HCT116 (cell line): ENCODE data around the gene ARHGAP23. TPM values are rescaled to one million over a fixed set of nuclear protein-coding genes. Genes with fewer than 3 reads are reported as not detected.

Source experiments
- ATAC-seq: fragments of 200-7000 bp; cut with Tn5 transposase; 2 replicates; pipeline ENCODE4 v1.9.1; 2020; ENCODE audit warnings: mild to moderate bottlenecking, moderate library complexity
- BruUV-seq: library from RNA; stranded (reverse); fragments of 400-500 nt; replicated peaks from 2 replicates; lab custom pipeline; 2021; lab: Mats Ljungman, UMichigan
- CTCF ChIA-PET: fragments of 300-600 bp; sonication (Branson Sonifier 250); formaldehyde crosslinking; loops from one replicate; lab custom pipeline; 2021; ENCODE audit warnings: antibody characterized with exemption; lab: Charles Lee
- POLR2A ChIA-PET: fragments of 300-600, 350-600 bp; sonication (Branson Sonifier 250); formaldehyde crosslinking; loops from one replicate; lab custom pipeline; 2021; ENCODE audit warnings: antibody characterized with exemption; lab: Charles Lee
- RAD21 ChIA-PET, 2 experiments: fragments of 300-600 bp; sonication (Branson Sonifier 250); formaldehyde crosslinking; loops; one replicate each; lab custom pipeline; 2023; ENCODE audit warnings: low total read pairs in 2 of 2; ENCODE audit not compliant: uncharacterized antibody in 2 of 2, unreplicated experiment in 2 of 2, low non-redundant PET in 1 of 2; lab: Charles Lee
- DNase-seq: peaks from one replicate; pipeline ENCODE4 v3.0.0-alpha.2; 2010; ENCODE audit warnings: low read depth, low spot score
- H2AFZ ChIP-seq: fragments of 200-600 bp; shearing (Covaris generic), sonication (generic); 2 replicates; pipeline ENCODE4 v1.6.1; 2017; ENCODE audit warnings: low read depth, mixed run types, mixed read lengths, antibody characterized with exemption, low read length; ENCODE audit not compliant: poor library complexity, severe bottlenecking
- H3K27ac ChIP-seq: 2 replicates; pipeline ENCODE4 v1.5.1; 2012; ENCODE audit warnings: low read depth, low read length
- H3K27me3 ChIP-seq: fragments of 200-600 bp; sonication (generic); 2 replicates; pipeline ENCODE4 v1.6.1; 2016; ENCODE audit warnings: mixed run types, low read length, mixed read lengths; ENCODE audit not compliant: insufficient read depth
- H3K36me3 ChIP-seq, 2 experiments: fragments of 200-500 bp in 1 of 2; fragments of 200-600 bp in 1 of 2; sonication (Bioruptor generic) in 1 of 2; sonication (generic) in 1 of 2; 2 replicates each; pipeline versions ENCODE4 v1.5.1 to v1.6.1; 2014 to 2016; ENCODE audit warnings: low read length in 2 of 2, inconsistent platforms in 1 of 2, mixed read lengths in 1 of 2, mixed run types in 1 of 2; ENCODE audit not compliant: insufficient read depth in 2 of 2, control insufficient read depth in 1 of 2
- H3K4me1 ChIP-seq, 2 experiments: fragments of 200-600 bp in 1 of 2; sonication (generic) in 1 of 2; 2 replicates each; pipeline versions ENCODE4 v1.5.1 to v1.6.1; 2012 to 2017; ENCODE audit warnings: low read length in 2 of 2, inconsistent platforms in 1 of 2, mild to moderate bottlenecking in 1 of 2, mixed read lengths in 1 of 2, mixed run types in 1 of 2, moderate library complexity in 1 of 2; ENCODE audit not compliant: insufficient read depth in 2 of 2, control insufficient read depth in 1 of 2
- H3K4me2 ChIP-seq: fragments of 200-600 bp; sonication (generic); 2 replicates; pipeline ENCODE4 v1.6.1; 2017; ENCODE audit warnings: mixed run types, low read length, mixed read lengths
- H3K4me3 ChIP-seq, 2 experiments: fragments of 200-600 bp in 1 of 2; sonication (generic) in 1 of 2; replicated peaks in 1 of 2; 2 replicates each; pipeline ENCODE4 v1.5.1; 2011 to 2016; ENCODE audit warnings: low read length in 2 of 2, control low read depth in 1 of 2, low read depth in 1 of 2, mild to moderate bottlenecking in 1 of 2, mixed read lengths in 1 of 2, mixed run types in 1 of 2
- H3K79me2 ChIP-seq: fragments of 200-600 bp; sonication (generic); 2 replicates; pipeline ENCODE4 v1.6.1; 2017; ENCODE audit warnings: mild to moderate bottlenecking, mixed run types, low read length, moderate library complexity, mixed read lengths; ENCODE audit not compliant: insufficient read depth
- H3K9ac ChIP-seq: fragments of 200-600 bp; sonication (generic); 2 replicates; pipeline ENCODE4 v1.6.1; 2016; ENCODE audit warnings: low read length, mixed read lengths
- H3K9me2 ChIP-seq: fragments of 200-600 bp; sonication (generic), shearing (Covaris generic); 2 replicates; pipeline ENCODE4 v1.6.1; 2017; ENCODE audit warnings: mixed run types, mild to moderate bottlenecking, moderate library complexity; ENCODE audit not compliant: insufficient read depth
- H3K9me3 ChIP-seq, 2 experiments: fragments of 200-500 bp in 1 of 2; fragments of 200-600 bp in 1 of 2; sonication (Bioruptor generic) in 1 of 2; sonication (generic) in 1 of 2; 2 replicates each; pipeline ENCODE4 v1.6.1; 2014 to 2017; ENCODE audit warnings: low read length in 2 of 2, mixed read lengths in 2 of 2, inconsistent platforms in 1 of 2, low read depth in 1 of 2, mild to moderate bottlenecking in 1 of 2, mixed run types in 1 of 2, moderate library complexity in 1 of 2; ENCODE audit not compliant: control insufficient read depth in 1 of 2, insufficient read depth in 1 of 2
- H4K20me1 ChIP-seq: fragments of 200-600 bp; sonication (generic), shearing (Covaris generic); 2 replicates; pipeline ENCODE4 v1.6.1; 2017; ENCODE audit warnings: mixed run types, mild to moderate bottlenecking, moderate library complexity; ENCODE audit not compliant: insufficient read depth
- ATF3 ChIP-seq: IDR thresholded peaks from 2 replicates; pipeline ENCODE4 v1.6.1; 2012
- CBX3 ChIP-seq: IDR thresholded peaks from 2 replicates; pipeline ENCODE4 v1.6.1; 2012; ENCODE audit warnings: low read depth
- CEBPB ChIP-seq: IDR thresholded peaks from 2 replicates; pipeline ENCODE4 v1.6.1; 2012; ENCODE audit warnings: low read depth
- EGR1 ChIP-seq: IDR thresholded peaks from 2 replicates; pipeline ENCODE4 v1.6.1; 2012; ENCODE audit warnings: low read depth
- ELF1 ChIP-seq: IDR thresholded peaks from 2 replicates; pipeline ENCODE4 v1.6.1; 2012; ENCODE audit warnings: low read depth, borderline replicate concordance
- EZH2phosphoT487 ChIP-seq: fragments of 200-600 bp; IDR thresholded peaks from 2 replicates; pipeline ENCODE4 v1.6.1; 2018; ENCODE audit warnings: antibody characterized with exemption, borderline replicate concordance
- JUND ChIP-seq: IDR thresholded peaks from 2 replicates; pipeline ENCODE4 v1.6.1; 2012
- MAX ChIP-seq: IDR thresholded peaks from 2 replicates; pipeline ENCODE4 v1.6.1; 2012
- POLR2A ChIP-seq: IDR thresholded peaks from 2 replicates; pipeline ENCODE4 v1.7.0; 2011; ENCODE audit warnings: borderline replicate concordance; ENCODE audit not compliant: insufficient read depth, insufficient read length; ENCODE audit errors: extremely low read depth
- POLR2AphosphoS5 ChIP-seq: IDR thresholded peaks from 2 replicates; pipeline ENCODE4 v1.6.1; 2011; ENCODE audit warnings: mild to moderate bottlenecking, low read depth, low read length, moderate library complexity
- RAD21 ChIP-seq: IDR thresholded peaks from 2 replicates; pipeline ENCODE4 v1.6.1; 2012; ENCODE audit warnings: low read depth, mild to moderate bottlenecking
- REST ChIP-seq: IDR thresholded peaks from 2 replicates; pipeline ENCODE4 v1.6.1; 2012; ENCODE audit warnings: low read depth
- SIN3A ChIP-seq: IDR thresholded peaks from 2 replicates; pipeline ENCODE4 v1.6.1; 2012; ENCODE audit warnings: low read depth
- SRF ChIP-seq: IDR thresholded peaks from 2 replicates; pipeline ENCODE4 v1.6.1; 2012; ENCODE audit warnings: low read depth
- ZBTB33 ChIP-seq: IDR thresholded peaks from 2 replicates; pipeline ENCODE4 v1.6.1; 2011; ENCODE audit warnings: mild to moderate bottlenecking, low read length, moderate library complexity; ENCODE audit not compliant: insufficient replicate concordance; ENCODE audit errors: extremely low read depth
- ZNF274 ChIP-seq: fragments of 200-500 bp; sonication (Bioruptor generic); IDR thresholded peaks from 2 replicates; pipeline ENCODE4 v1.6.1; 2014; ENCODE audit warnings: mild to moderate bottlenecking, low read depth, low read length, inconsistent platforms
- intact Hi-C: fragments of 100-400 bp; cut with micrococcal nuclease; formaldehyde crosslinking; loops from 2 replicates; pipeline ENCODE4 v1.10.0; 2022
- total RNA-seq: library from RNA; stranded (reverse); gene quantifications from one replicate; pipeline ENCODE4 v1.2.1, GENCODE V29; 2021; ENCODE audit not compliant: unreplicated experiment

Gene ARHGAP23
- total RNA-seq, 1 experiment from 2014 or later = 41.0 TPM

- TF ChIP-seq MAX = no peak
- no peak for TF ChIP-seq ATF3
- TF ChIP-seq CBX3 = no peak
- no peak for TF ChIP-seq JUND
- no peak for TF ChIP-seq POLR2AphosphoS5
- no peak for TF ChIP-seq POLR2A
- TF ChIP-seq CEBPB = no peak
- no peak for TF ChIP-seq RAD21
- no peak for TF ChIP-seq SRF
- TF ChIP-seq SIN3A = no peak
These were observed 33.4 kb downstream of the ARHGAP23 start (continued) for GRCh38 chr17:38461683-38462082.

- H3K4me2 ChIP-seq = no peak overlapping the region
- no peak overlapping the region for H3K4me3 ChIP-seq
- TF ChIP-seq ZBTB33 (no peak), ZNF274 (no peak), EZH2phosphoT487 (no peak), REST (no peak), ATF3 (no peak), EGR1 (no peak), JUND (no peak), ELF1 (no peak), POLR2A (no peak)
- H3K36me3 ChIP-seq = peaks cover 3 to 10% of the 10 kb centered on the region in 2 experiments; a peak in 3 of 4 replicates
- CTCF ChIA-PET = no interaction called here
- POLR2A ChIA-PET = no interaction called here
- H3K27ac ChIP-seq = no peak overlapping the region
- H4K20me1 ChIP-seq = no peaks in the 10 kb centered on the region
- DNase-seq (no peak), ATAC-seq (no peak)
- H3K27me3 ChIP-seq = no peaks in the 10 kb centered on the region
- RAD21 ChIA-PET = no interaction called here
- no peaks in the 10 kb centered on the region for H3K9me2 ChIP-seq
- H3K79me2 ChIP-seq = peaks cover 5% of the 10 kb centered on the region; the same call in 1 of the 2 replicates
- no TSS peak for BruUV-seq
- no peaks in the 10 kb centered on the region for H3K9me3 ChIP-seq
- no peak overlapping the region for H2AFZ ChIP-seq
- H3K9ac ChIP-seq = no peak overlapping the region
- intact Hi-C loops = no loop called here
- peaks cover 20 to 33% of the 10 kb centered on the region in 2 experiments for H3K4me1 ChIP-seq
These were observed 35.2 kb downstream of the ARHGAP23 start for GRCh38 chr17:38463451-38463858.
